LNCAP (cell line): ENCODE results near the gene ARHGAP12.

Source experiments
- CTCF ChIP-seq: fragments of 450-650 bp; IDR thresholded peaks from 2 replicates; pipeline ENCODE4 v1.5.1; 2017; ENCODE audit warnings: mild to moderate bottlenecking

The ARHGAP12 gene

GRCh38 chr10:31759799-31760626 is 168.6 kb downstream of the ARHGAP12 start:
- TF ChIP-seq CTCF: no peak

- TF ChIP-seq CTCF: no peak
Measured at GRCh38 chr10:31759124-31759798, 169.4 kb downstream of the ARHGAP12 start.

GRCh38 chr10:31758495-31758894 is 170.1 kb downstream of the ARHGAP12 start:
- no peak for TF ChIP-seq CTCF

GRCh38 chr10:31757831-31758230 is 170.8 kb downstream of the ARHGAP12 start:
- no peak for TF ChIP-seq CTCF

GRCh38 chr10:31757386-31757791 is 171.2 kb downstream of the ARHGAP12 start:
- no peak for TF ChIP-seq CTCF

GRCh38 chr10:31756729-31757110 is 171.9 kb downstream of the ARHGAP12 start:
- TF ChIP-seq CTCF: no peak

GRCh38 chr10:31756101-31756728 is 172.4 kb downstream of the ARHGAP12 start:
- no peak for TF ChIP-seq CTCF
